Astrocyte (in vitro differentiated cells and primary cell): Measurements from ENCODE around the gene TRIB2. TPM values are rescaled to one million over a fixed set of nuclear protein-coding genes. Genes with fewer than 3 reads are reported as not detected.

Experiments used
- DNase-seq: peaks from one replicate; pipeline ENCODE4 v3.0.0-alpha.2; 2010; ENCODE audit warnings: low read depth
- FAIRE-seq: peaks from 2 replicates; lab custom pipeline; 2011; peaks lifted over from hg19 to GRCh38; lab: Jason Lieb, UNC
- H2AFZ ChIP-seq: 2 replicates; pipeline ENCODE4 v1.6.0; 2012; ENCODE audit warnings: low read depth, low read length, inconsistent platforms
- H3K27ac ChIP-seq: 2 replicates; pipeline ENCODE4 v1.5.1; 2011; ENCODE audit warnings: low read depth, low read length, inconsistent platforms
- H3K27me3 ChIP-seq: 2 replicates; pipeline ENCODE4 v1.6.0; 2011; ENCODE audit warnings: low read length, inconsistent platforms; ENCODE audit not compliant: insufficient read depth
- H3K36me3 ChIP-seq: 2 replicates; pipeline ENCODE4 v1.5.1; 2011; ENCODE audit warnings: low read length, inconsistent platforms; ENCODE audit not compliant: insufficient read depth
- H3K4me1 ChIP-seq: 2 replicates; pipeline ENCODE4 v1.5.1; 2011; ENCODE audit warnings: low read length, inconsistent platforms; ENCODE audit not compliant: insufficient read depth
- H3K4me2 ChIP-seq: 2 replicates; pipeline ENCODE4 v1.6.0; 2012; ENCODE audit warnings: low read length, inconsistent platforms
- H3K4me3 ChIP-seq: 2 replicates; pipeline ENCODE4 v1.5.1; 2011; ENCODE audit warnings: low read depth, mild to moderate bottlenecking, low read length, inconsistent platforms; ENCODE audit not compliant: insufficient read depth
- H3K79me2 ChIP-seq: 2 replicates; pipeline ENCODE4 v1.6.0; 2012; ENCODE audit warnings: mild to moderate bottlenecking, low read length, inconsistent platforms; ENCODE audit not compliant: insufficient read depth
- H3K9ac ChIP-seq: 2 replicates; pipeline ENCODE4 v1.6.0; 2012; ENCODE audit warnings: mild to moderate bottlenecking, low read length, inconsistent platforms
- H3K9me3 ChIP-seq: 2 replicates; pipeline ENCODE4 v1.5.1; 2012; ENCODE audit warnings: low read depth, mild to moderate bottlenecking, low read length, inconsistent platforms; ENCODE audit not compliant: insufficient read depth
- H4K20me1 ChIP-seq: 2 replicates; pipeline ENCODE4 v1.6.0; 2012; ENCODE audit warnings: low read length, inconsistent platforms; ENCODE audit not compliant: insufficient read depth
- H3K27ac Mint-ChIP-seq: one replicate; pipeline ENCODE4 v1.8.0; 2021; ENCODE audit warnings: mild to moderate bottlenecking, mixed read lengths; ENCODE audit not compliant: unreplicated experiment
- H3K27me3 Mint-ChIP-seq: one replicate; pipeline ENCODE4 v1.8.0; 2021; ENCODE audit warnings: low read depth, mixed read lengths; ENCODE audit not compliant: unreplicated experiment
- H3K36me3 Mint-ChIP-seq: one replicate; pipeline ENCODE4 v1.8.0; 2021; ENCODE audit warnings: low read depth, mixed read lengths; ENCODE audit not compliant: unreplicated experiment
- H3K4me1 Mint-ChIP-seq: one replicate; pipeline ENCODE4 v1.8.0; 2021; ENCODE audit warnings: low read depth, mixed read lengths; ENCODE audit not compliant: unreplicated experiment
- H3K4me3 Mint-ChIP-seq: one replicate; pipeline ENCODE4 v1.8.0; 2021; ENCODE audit warnings: mild to moderate bottlenecking, moderate library complexity, mixed read lengths; ENCODE audit not compliant: unreplicated experiment
- H3K9me3 Mint-ChIP-seq: one replicate; pipeline ENCODE4 v1.8.0; 2021; ENCODE audit warnings: mild to moderate bottlenecking, mixed read lengths; ENCODE audit not compliant: unreplicated experiment
- EZH2 ChIP-seq: IDR thresholded peaks from 2 replicates; pipeline ENCODE4 v1.6.1; 2012; ENCODE audit warnings: mild to moderate bottlenecking, low read length, inconsistent platforms; ENCODE audit not compliant: insufficient read depth
- total RNA-seq: library from RNA; stranded (reverse); gene quantifications from 2 replicates; pipeline ENCODE4 v1.2.1, GENCODE V29; 2021
- TF ChIP-seq, protein P1 (sequence below): IDR thresholded peaks from 2 replicates; pipeline ENCODE4 v1.5.1; 2011; ENCODE audit warnings: low read depth, mild to moderate bottlenecking, inconsistent platforms, low read length, moderate library complexity; ENCODE audit not compliant: insufficient read depth

The TRIB2 gene
- total RNA-seq, 1 donor from 2014 or later = 22.6 TPM

DNA sequence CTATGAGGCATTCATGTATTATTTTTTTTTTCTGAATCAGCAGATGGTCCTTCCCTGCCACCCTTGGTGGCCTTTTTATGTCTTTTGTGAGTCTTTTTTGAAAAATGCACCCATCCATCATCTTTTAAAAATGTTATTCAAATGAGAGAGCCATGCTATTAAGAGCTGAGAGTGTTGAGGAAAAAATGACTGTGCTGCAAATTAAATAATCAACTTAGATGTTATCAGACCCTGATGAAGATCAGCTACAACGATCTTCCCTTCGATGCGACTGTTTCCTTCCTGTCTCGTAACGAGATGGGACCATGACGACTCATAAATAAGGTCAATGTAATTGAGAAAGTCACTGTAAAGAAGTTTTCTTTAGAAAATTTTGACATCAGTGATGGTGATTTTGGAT is 44.4 kb downstream of the TRIB2 start:
- no peaks in the 10 kb centered on the region for H3K36me3 ChIP-seq
- TF ChIP-seq EZH2 = no peak
- TF ChIP-seq, protein P1, sequence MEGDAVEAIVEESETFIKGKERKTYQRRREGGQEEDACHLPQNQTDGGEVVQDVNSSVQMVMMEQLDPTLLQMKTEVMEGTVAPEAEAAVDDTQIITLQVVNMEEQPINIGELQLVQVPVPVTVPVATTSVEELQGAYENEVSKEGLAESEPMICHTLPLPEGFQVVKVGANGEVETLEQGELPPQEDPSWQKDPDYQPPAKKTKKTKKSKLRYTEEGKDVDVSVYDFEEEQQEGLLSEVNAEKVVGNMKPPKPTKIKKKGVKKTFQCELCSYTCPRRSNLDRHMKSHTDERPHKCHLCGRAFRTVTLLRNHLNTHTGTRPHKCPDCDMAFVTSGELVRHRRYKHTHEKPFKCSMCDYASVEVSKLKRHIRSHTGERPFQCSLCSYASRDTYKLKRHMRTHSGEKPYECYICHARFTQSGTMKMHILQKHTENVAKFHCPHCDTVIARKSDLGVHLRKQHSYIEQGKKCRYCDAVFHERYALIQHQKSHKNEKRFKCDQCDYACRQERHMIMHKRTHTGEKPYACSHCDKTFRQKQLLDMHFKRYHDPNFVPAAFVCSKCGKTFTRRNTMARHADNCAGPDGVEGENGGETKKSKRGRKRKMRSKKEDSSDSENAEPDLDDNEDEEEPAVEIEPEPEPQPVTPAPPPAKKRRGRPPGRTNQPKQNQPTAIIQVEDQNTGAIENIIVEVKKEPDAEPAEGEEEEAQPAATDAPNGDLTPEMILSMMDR = no peak
- no peak overlapping the region for H3K9ac ChIP-seq
- no peak overlapping the region for H3K4me2 ChIP-seq
- Mint-ChIP-seq H3K4me3 (no peak overlapping the region), H3K9me3 (peaks cover 10% of the 10 kb centered on the region), H3K36me3 (peaks cover 1% of the 10 kb centered on the region), H3K27me3 (no peaks in the 10 kb centered on the region), H3K4me1 (peaks cover 35% of the 10 kb centered on the region), H3K27ac (no peak overlapping the region)
- no peaks in the 10 kb centered on the region for H3K79me2 ChIP-seq
- FAIRE-seq (peak; percentile 43), DNase-seq (no peak)
- no peaks in the 10 kb centered on the region for H3K27me3 ChIP-seq
- H2AFZ ChIP-seq = no peak overlapping the region
- no peak overlapping the region for H3K4me3 ChIP-seq
- H3K4me1 ChIP-seq = peaks cover 29% of the 10 kb centered on the region
- no peaks in the 10 kb centered on the region for H3K9me3 ChIP-seq
- no peak overlapping the region for H3K27ac ChIP-seq
- H4K20me1 ChIP-seq = no peaks in the 10 kb centered on the region

DNA sequence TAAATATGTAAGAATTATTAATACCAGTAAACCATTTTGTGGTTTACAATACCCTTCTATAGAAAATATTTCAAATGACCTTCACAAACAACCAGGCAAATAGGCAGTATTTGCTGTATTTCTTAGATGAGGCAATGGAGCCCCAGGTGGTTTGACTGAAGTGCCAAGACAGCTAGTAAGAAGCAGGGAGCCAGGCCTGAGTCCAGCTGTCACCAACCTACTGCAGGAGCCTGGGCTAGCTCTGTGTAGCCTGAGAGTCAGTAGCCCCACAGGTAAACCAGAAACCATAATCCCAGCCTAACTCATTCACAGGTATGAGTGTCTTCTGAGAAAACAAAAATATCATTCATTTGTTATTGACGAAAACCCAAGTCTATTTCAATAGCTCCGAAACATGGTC is 45.6 kb downstream of the TRIB2 start:
- H3K36me3 Mint-ChIP-seq = peaks cover 1% of the 10 kb centered on the region
- DNase-seq (no peak), FAIRE-seq (no peak)
- H3K79me2 ChIP-seq = no peaks in the 10 kb centered on the region
- TF ChIP-seq, protein P1 = no peak
- TF ChIP-seq EZH2 = no peak
- H3K4me1 ChIP-seq = peaks cover 38% of the 10 kb centered on the region
- H3K9me3 ChIP-seq = no peaks in the 10 kb centered on the region
- no peaks in the 10 kb centered on the region for H4K20me1 ChIP-seq
- H2AFZ ChIP-seq = no peak overlapping the region
- H3K4me3 ChIP-seq = no peak overlapping the region
- no peak overlapping the region for H3K27ac ChIP-seq
- no peaks in the 10 kb centered on the region for H3K27me3 ChIP-seq
- H3K9ac ChIP-seq = no peak overlapping the region
- peaks cover 10% of the 10 kb centered on the region for H3K9me3 Mint-ChIP-seq
- H3K4me3 Mint-ChIP-seq = no peak overlapping the region
- no peaks in the 10 kb centered on the region for H3K36me3 ChIP-seq
- H3K4me1 Mint-ChIP-seq = peaks cover 42% of the 10 kb centered on the region
- H3K27ac Mint-ChIP-seq = no peak overlapping the region
- H3K4me2 ChIP-seq = no peak overlapping the region
- no peaks in the 10 kb centered on the region for H3K27me3 Mint-ChIP-seq

DNA sequence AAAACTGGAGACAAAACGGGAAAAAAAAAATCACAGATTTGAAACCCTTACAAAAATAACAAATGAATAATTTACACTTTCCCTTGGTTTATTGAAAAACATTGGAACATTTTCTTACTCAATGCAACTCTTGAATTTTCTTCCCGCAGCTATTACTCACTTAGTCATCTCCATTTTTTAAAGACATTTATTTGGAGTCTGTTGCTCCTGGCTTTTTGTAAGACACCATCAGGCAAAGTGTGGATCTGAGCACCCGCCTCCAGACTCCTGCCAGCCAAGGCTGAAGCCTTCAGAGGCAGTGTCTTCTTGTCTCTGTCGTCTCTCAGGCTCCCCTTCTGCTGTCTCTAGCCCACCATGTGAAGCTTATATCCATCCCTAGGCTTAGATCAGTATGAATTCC is 46.2 kb downstream of the TRIB2 start:
- H3K4me1 ChIP-seq = peaks cover 38% of the 10 kb centered on the region
- DNase-seq (peak; percentile 80), FAIRE-seq (no peak)
- H3K36me3 ChIP-seq = no peaks in the 10 kb centered on the region
- H2AFZ ChIP-seq = no peak overlapping the region
- H3K27me3 ChIP-seq = no peaks in the 10 kb centered on the region
- Mint-ChIP-seq H3K4me1 (peaks cover 42% of the 10 kb centered on the region), H3K36me3 (peaks cover 1% of the 10 kb centered on the region), H3K4me3 (no peak overlapping the region), H3K27me3 (peaks cover 1% of the 10 kb centered on the region), H3K27ac (no peak overlapping the region), H3K9me3 (peaks cover 10% of the 10 kb centered on the region)
- H4K20me1 ChIP-seq = no peaks in the 10 kb centered on the region
- no peak overlapping the region for H3K4me2 ChIP-seq
- no peaks in the 10 kb centered on the region for H3K79me2 ChIP-seq
- no peak overlapping the region for H3K27ac ChIP-seq
- no peak overlapping the region for H3K9ac ChIP-seq
- H3K9me3 ChIP-seq = no peaks in the 10 kb centered on the region
- no peak overlapping the region for H3K4me3 ChIP-seq
- no peak for TF ChIP-seq EZH2
- TF ChIP-seq, protein P1 = no peak
